HG02870 (cell line): ENCODE measurements around the gene POLR3A.

Experiments
- ATAC-seq: cut with Tn5 transposase; IDR thresholded peaks from one replicate; pipeline ENCODE4 v1.9.1; 2021; ENCODE audit warnings: mild to moderate bottlenecking, moderate library complexity; ENCODE audit not compliant: unreplicated experiment

POLR3A gene

DNA sequence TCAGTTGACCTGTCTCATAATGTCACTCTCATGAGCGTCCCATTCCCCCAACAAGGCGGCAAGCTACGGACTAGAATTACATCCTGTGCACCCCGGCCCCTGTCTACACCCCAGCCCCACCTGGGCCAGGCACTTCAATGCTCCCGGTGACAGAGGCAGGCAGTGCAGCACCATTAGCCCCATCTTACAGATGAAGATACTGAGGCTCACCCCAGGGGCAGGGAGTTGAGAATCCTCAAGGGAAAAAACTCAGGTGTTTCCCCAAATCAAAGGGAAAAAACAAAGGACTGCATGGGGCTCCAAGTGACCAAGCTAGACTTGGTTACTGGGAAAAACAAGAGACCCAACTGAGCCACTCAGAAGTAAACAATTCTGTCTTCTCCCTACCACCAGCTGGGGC, 107.3 kb downstream of the POLR3A start:
- no peak for ATAC-seq

DNA sequence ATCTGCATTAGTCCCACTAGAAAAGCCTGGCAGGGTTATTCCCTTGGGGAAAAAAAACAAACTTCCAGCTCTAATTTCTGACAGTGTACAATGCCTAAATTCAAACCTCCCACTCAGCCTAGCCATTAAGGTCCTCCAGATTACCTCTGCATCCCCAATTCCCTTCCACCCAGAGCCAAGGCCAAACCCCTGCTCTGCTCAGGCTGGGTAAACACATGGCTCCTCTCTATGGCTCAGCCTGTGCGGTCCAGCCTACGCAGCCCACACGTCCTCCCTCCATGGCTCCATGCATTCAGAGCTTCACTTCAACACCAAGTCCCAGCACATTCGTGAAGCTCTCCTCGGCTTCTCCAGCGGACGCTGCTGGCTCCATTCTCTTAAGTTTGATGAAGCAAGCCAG, 107.9 kb downstream of the POLR3A start:
- no peak for ATAC-seq

DNA sequence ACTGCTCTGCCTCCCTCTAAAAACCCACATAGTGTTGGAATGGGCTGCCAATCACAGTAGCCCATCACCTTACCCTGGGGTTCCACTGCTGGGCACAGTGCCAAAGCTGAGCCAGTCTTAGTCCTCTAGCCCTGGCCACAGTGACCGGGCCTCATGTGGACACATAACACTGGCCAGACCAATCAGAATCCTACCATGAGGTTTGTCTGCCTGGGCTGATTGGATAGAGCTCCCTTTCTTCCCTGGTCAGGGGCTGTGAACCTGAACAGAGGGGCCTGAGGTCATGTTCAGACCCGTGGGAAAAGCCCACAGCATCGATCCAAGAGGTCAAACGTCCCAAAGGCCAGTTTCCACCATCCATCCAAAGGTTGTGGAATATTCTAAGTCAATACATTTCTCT, 108.8 kb downstream of the POLR3A start:
- no peak for ATAC-seq

DNA sequence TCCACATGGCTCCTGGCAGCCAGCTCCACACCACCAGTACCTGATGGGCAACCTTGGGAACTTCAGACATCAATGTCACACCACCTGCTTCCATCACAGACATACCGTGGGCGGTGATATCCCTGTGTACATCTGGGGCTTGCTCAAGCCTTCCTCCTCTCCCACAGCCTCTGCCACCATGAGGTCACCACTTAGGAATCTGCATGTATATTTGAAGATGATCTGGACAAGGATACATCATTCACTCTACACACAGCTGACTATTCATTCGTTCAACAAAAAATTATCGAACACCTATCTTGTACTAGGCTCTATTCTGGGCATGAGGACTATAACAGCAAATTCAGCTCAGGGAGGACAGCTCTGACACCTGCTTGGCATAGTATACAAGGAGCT, 109.6 kb downstream of the POLR3A start:
- ATAC-seq, result no peak
